ENCODE measurements around the gene C5orf15. TPM values are rescaled to one million over a fixed set of nuclear protein-coding genes. Genes with fewer than 3 reads are reported as not detected.
A peak's percentile ranks its signal among the peaks of the same experiment; 100 is the strongest.

C5orf15 gene
- total and polyA plus RNA-seq, 2 experiments from 2014 or later: 37.7 to 61.4 TPM

DNA sequence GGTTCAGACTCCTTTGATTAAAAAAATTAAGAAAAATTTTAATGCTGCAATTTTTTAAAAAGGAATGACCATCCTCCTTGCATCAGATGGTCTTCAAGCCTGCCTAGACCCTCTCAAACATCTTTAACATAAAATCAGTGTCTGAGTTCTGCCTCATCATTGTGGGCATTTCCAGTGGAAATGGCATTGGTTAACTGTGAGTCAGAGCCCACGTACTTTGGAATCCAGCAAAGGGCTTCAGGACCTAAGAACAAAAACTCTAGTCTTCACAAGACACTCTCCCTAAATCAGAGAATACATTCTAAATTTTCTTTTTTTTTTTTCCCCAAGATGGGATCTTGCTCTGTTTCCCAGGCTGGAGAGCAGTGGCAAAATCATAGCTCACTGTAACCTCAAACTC is 9.4 kb upstream of the C5orf15 start:
- TF ChIP-seq, protein P1, sequence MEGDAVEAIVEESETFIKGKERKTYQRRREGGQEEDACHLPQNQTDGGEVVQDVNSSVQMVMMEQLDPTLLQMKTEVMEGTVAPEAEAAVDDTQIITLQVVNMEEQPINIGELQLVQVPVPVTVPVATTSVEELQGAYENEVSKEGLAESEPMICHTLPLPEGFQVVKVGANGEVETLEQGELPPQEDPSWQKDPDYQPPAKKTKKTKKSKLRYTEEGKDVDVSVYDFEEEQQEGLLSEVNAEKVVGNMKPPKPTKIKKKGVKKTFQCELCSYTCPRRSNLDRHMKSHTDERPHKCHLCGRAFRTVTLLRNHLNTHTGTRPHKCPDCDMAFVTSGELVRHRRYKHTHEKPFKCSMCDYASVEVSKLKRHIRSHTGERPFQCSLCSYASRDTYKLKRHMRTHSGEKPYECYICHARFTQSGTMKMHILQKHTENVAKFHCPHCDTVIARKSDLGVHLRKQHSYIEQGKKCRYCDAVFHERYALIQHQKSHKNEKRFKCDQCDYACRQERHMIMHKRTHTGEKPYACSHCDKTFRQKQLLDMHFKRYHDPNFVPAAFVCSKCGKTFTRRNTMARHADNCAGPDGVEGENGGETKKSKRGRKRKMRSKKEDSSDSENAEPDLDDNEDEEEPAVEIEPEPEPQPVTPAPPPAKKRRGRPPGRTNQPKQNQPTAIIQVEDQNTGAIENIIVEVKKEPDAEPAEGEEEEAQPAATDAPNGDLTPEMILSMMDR (conservative IDR thresholded peaks at IDR 0.05; ENCODE audit: low read depth in 2 of 2): no peak

DNA sequence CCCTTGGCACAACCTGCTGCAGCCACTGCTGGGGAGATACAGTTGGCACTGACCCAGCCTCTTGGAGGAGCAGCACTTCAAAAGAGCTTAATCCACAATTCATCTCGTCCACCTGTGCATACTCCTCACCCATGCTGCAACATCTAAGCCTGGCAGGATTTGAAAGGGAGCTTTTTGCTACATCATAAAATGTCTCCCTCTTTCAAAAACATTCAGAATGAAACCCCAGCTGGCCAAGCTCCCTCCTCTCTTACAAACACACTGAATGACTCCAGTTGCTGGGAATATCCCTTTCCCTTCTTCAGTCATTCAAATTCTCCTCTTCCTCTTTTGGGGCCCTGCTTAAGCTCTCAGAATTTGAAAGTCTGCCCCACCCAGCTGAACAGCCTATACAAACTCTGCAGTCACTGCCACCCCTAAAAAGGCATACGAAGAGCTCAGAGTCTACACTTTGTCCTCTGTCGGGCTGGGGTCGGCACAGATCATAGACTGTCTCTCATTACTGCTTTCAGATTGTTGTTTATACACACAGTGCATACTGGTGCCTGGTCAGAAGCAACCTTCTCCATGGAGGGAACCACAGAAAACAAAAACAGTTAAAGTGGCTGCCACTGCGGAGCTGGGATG is 8.8 kb upstream of the C5orf15 start:
- peaks cover 4% of the 10 kb centered on the region; the same call in 1 of the 2 replicates for H3F3A ChIP-seq (replicated peaks; ENCODE audit: low read depth)
- TF ChIP-seq CREB1 (CRISPR knock-in tag; IDR thresholded peaks at IDR 0.05; ENCODE audit: low read depth) (no peak), EZH2phosphoT487 (IDR thresholded peaks at IDR 0.05; ENCODE audit: unreplicated experiment) (no peak), EZH2 (IDR thresholded peaks at IDR 0.05; ENCODE audit: low read depth, unreplicated experiment) (no peak), ZNF331 (CRISPR knock-in tag; IDR thresholded peaks at IDR 0.05; ENCODE audit: low read depth) (no peak), JUNB (IDR thresholded peaks at IDR 0.05; ENCODE audit: unreplicated experiment) (no peak), POLR2AphosphoS5 (IDR thresholded peaks at IDR 0.05; ENCODE audit: low read depth) (no peak), NANOG (IDR thresholded peaks at IDR 0.05; ENCODE audit: borderline replicate concordance) (no peak)
- TF ChIP-seq, protein P2, sequence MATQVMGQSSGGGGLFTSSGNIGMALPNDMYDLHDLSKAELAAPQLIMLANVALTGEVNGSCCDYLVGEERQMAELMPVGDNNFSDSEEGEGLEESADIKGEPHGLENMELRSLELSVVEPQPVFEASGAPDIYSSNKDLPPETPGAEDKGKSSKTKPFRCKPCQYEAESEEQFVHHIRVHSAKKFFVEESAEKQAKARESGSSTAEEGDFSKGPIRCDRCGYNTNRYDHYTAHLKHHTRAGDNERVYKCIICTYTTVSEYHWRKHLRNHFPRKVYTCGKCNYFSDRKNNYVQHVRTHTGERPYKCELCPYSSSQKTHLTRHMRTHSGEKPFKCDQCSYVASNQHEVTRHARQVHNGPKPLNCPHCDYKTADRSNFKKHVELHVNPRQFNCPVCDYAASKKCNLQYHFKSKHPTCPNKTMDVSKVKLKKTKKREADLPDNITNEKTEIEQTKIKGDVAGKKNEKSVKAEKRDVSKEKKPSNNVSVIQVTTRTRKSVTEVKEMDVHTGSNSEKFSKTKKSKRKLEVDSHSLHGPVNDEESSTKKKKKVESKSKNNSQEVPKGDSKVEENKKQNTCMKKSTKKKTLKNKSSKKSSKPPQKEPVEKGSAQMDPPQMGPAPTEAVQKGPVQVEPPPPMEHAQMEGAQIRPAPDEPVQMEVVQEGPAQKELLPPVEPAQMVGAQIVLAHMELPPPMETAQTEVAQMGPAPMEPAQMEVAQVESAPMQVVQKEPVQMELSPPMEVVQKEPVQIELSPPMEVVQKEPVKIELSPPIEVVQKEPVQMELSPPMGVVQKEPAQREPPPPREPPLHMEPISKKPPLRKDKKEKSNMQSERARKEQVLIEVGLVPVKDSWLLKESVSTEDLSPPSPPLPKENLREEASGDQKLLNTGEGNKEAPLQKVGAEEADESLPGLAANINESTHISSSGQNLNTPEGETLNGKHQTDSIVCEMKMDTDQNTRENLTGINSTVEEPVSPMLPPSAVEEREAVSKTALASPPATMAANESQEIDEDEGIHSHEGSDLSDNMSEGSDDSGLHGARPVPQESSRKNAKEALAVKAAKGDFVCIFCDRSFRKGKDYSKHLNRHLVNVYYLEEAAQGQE (IDR thresholded peaks at IDR 0.05; ENCODE audit: unreplicated experiment): no peak

More for the DNA sequence above, 9.4 kb upstream of the C5orf15 start:
- H3K4me3 Mint-ChIP-seq: no peak overlapping the region
- H2AFZ ChIP-seq: no peak overlapping the region
- H3K4me1 Mint-ChIP-seq: peaks cover 6% of the 10 kb centered on the region; the same call in 2 of the 3 replicates
- H3K79me2 ChIP-seq (replicated peaks; ENCODE audit: insufficient read depth): peaks cover 27% of the 10 kb centered on the region
- peaks cover 86% of the 10 kb centered on the region for H3K36me3 Mint-ChIP-seq (ENCODE audit: low read depth)
- peak overlapping the region; percentile 48 for H3K27ac ChIP-seq (ENCODE audit: low read depth)
- no peaks in the 10 kb centered on the region for H3K9me2 ChIP-seq (ENCODE audit: insufficient read depth)
- H3K27me3 ChIP-seq (ENCODE audit: insufficient read depth): no peaks in the 10 kb centered on the region
- H3K27ac Mint-ChIP-seq: no peak overlapping the region
- H3K4me1 ChIP-seq (ENCODE audit: insufficient read depth): peaks cover 12% of the 10 kb centered on the region; the same call in 1 of the 2 replicates
- H3K36me3 ChIP-seq (ENCODE audit: insufficient read depth): peaks cover 47% of the 10 kb centered on the region
- no peak for ATAC-seq
- no peaks in the 10 kb centered on the region for H3K9me3 Mint-ChIP-seq
- peaks cover 23% of the 10 kb centered on the region for H4K20me1 ChIP-seq (replicated peaks; ENCODE audit: insufficient read depth)
- no peaks in the 10 kb centered on the region for H3K27me3 Mint-ChIP-seq (ENCODE audit: insufficient read depth, low read depth, poor library complexity)
- no peak overlapping the region for H3K4me3 ChIP-seq
- H3F3A ChIP-seq (replicated peaks; ENCODE audit: low read depth): peaks cover 4% of the 10 kb centered on the region; the same call in 1 of the 2 replicates
- no peak overlapping the region for H3K4me2 ChIP-seq
- no peak for DNase-seq (ENCODE audit: low spot score)

More for the DNA sequence above, 8.8 kb upstream of the C5orf15 start:
- DNase-seq (ENCODE audit: low spot score): no peak
- Histone ChIP-seq H3K36me3 (ENCODE audit: insufficient read depth) (peaks cover 48% of the 10 kb centered on the region), H2AFZ (no peak overlapping the region), H4K20me1 (replicated peaks; ENCODE audit: insufficient read depth) (peaks cover 20% of the 10 kb centered on the region), H3K79me2 (replicated peaks; ENCODE audit: insufficient read depth) (peaks cover 21% of the 10 kb centered on the region; the same call in 1 of the 2 replicates), H3K27me3 (ENCODE audit: insufficient read depth) (no peaks in the 10 kb centered on the region), H3K4me2 (peak overlapping the region; percentile 36; the same call in 1 of the 2 replicates), H3K4me1 (ENCODE audit: insufficient read depth) (peaks cover 12% of the 10 kb centered on the region; the same call in 1 of the 2 replicates), H3K27ac (ENCODE audit: low read depth) (peak overlapping the region; percentile 48), H3K9me2 (ENCODE audit: insufficient read depth) (no peaks in the 10 kb centered on the region), H3K4me3 (no peak overlapping the region)
- Mint-ChIP-seq H3K4me3 (no peak overlapping the region), H3K27me3 (ENCODE audit: insufficient read depth, low read depth, poor library complexity) (no peaks in the 10 kb centered on the region), H3K36me3 (ENCODE audit: low read depth) (peaks cover 86% of the 10 kb centered on the region), H3K27ac (no peak overlapping the region; the same call in 1 of the 2 replicates), H3K9me3 (no peaks in the 10 kb centered on the region), H3K4me1 (peaks cover 6% of the 10 kb centered on the region; the same call in 2 of the 3 replicates)
- no peak; the same call in 2 of the 3 replicates for ATAC-seq
